Panc1 (cell line): ENCODE results near the gene VMAC. TPM values are rescaled to one million over a fixed set of nuclear protein-coding genes. Genes with fewer than 3 reads are reported as not detected.

Source experiments
- ATAC-seq: fragments of 200-7000 bp; cut with Tn5 transposase; 2 replicates; pipeline ENCODE4 v1.9.1; 2020; ENCODE audit warnings: mild to moderate bottlenecking, moderate library complexity
- BruUV-seq: library from RNA; stranded (reverse); fragments of 400-500 nt; replicated peaks from 2 replicates; lab custom pipeline; 2021; lab: Mats Ljungman, UMichigan
- CTCF ChIA-PET: fragments of 300-600 bp; sonication (Branson Sonifier 250); formaldehyde crosslinking; loops from one replicate; lab custom pipeline; 2022; ENCODE audit warnings: antibody characterized with exemption; lab: Charles Lee
- POLR2A ChIA-PET: fragments of 300-600 bp; sonication (Branson Sonifier 250); formaldehyde crosslinking; loops from one replicate; lab custom pipeline; 2022; ENCODE audit warnings: antibody characterized with exemption; lab: Charles Lee
- DNase-seq: peaks from one replicate; pipeline ENCODE4 v3.0.0-alpha.2; 2010; ENCODE audit warnings: low read depth, low spot score
- H3K27ac ChIP-seq: 2 replicates; pipeline ENCODE4 v1.5.1; 2011; ENCODE audit warnings: mild to moderate bottlenecking, low read length, inconsistent platforms
- H3K27me3 ChIP-seq: fragments of 200-500 bp; sonication (Bioruptor generic); 2 replicates; pipeline ENCODE4 v1.6.0; 2014; ENCODE audit warnings: low read length, inconsistent platforms; ENCODE audit not compliant: control insufficient read depth, insufficient read depth
- H3K36me3 ChIP-seq: fragments of 200-500 bp; sonication (Bioruptor generic); 2 replicates; pipeline ENCODE4 v1.5.1; 2014; ENCODE audit warnings: inconsistent platforms, mild to moderate bottlenecking, low read length, moderate library complexity; ENCODE audit not compliant: control insufficient read depth, insufficient read depth
- H3K4me1 ChIP-seq: 2 replicates; pipeline ENCODE4 v1.5.1; 2011; ENCODE audit warnings: inconsistent platforms, mild to moderate bottlenecking, low read length, moderate library complexity; ENCODE audit not compliant: control insufficient read depth, insufficient read depth
- H3K4me3 ChIP-seq, 2 experiments: 2 replicates each; pipeline ENCODE4 v1.5.1; 2011 to 2012; ENCODE audit warnings: low read depth in 2 of 2, low read length in 2 of 2, mild to moderate bottlenecking in 2 of 2, inconsistent platforms in 1 of 2, moderate library complexity in 1 of 2
- H3K9me3 ChIP-seq: fragments of 200-500 bp; sonication (Bioruptor generic); 2 replicates; pipeline ENCODE4 v1.5.1; 2014; ENCODE audit warnings: low read depth, mild to moderate bottlenecking, inconsistent platforms, low read length, moderate library complexity; ENCODE audit not compliant: control insufficient read depth, insufficient read depth
- POLR2AphosphoS5 ChIP-seq: IDR thresholded peaks from 2 replicates; pipeline ENCODE4 v1.6.1; 2012; ENCODE audit warnings: mild to moderate bottlenecking, low read depth, low read length, moderate library complexity
- SIN3A ChIP-seq: IDR thresholded peaks from 2 replicates; pipeline ENCODE4 v1.6.1; 2012; ENCODE audit warnings: low read depth, mild to moderate bottlenecking, low read length, moderate library complexity, borderline replicate concordance; ENCODE audit not compliant: insufficient read depth
- TCF7L2 ChIP-seq: IDR thresholded peaks from 2 replicates; pipeline ENCODE4 v1.6.1; 2011; ENCODE audit warnings: mild to moderate bottlenecking, low read depth, low read length, inconsistent platforms
- in situ Hi-C: cut with HindIII; loops from 2 replicates; pipeline ENCODE4 v1.10.0; 2016; ENCODE audit warnings: low sequenced_read_pairs, low pct_unique_long_range_greater_than_20kb
- intact Hi-C: fragments of 100-400 bp; cut with micrococcal nuclease; formaldehyde crosslinking; loops from one replicate; pipeline ENCODE4 v1.10.0; 2022; ENCODE audit not compliant: unreplicated experiment
- total RNA-seq: library from RNA; stranded (reverse); gene quantifications from one replicate; pipeline ENCODE4 v1.2.1, GENCODE V29; 2021; ENCODE audit not compliant: unreplicated experiment
- TF ChIP-seq, protein P1 (sequence below), 2 experiments: IDR thresholded peaks; 2 replicates each; pipeline ENCODE4 v1.6.1; 2011 to 2012; ENCODE audit warnings: low read depth in 2 of 2, control low read depth in 1 of 2, low read length in 1 of 2, mild to moderate bottlenecking in 1 of 2, moderate library complexity in 1 of 2; ENCODE audit not compliant: insufficient read depth in 1 of 2
- TF ChIP-seq, protein P2 (sequence below): fragments of 450-650 bp; IDR thresholded peaks from 2 replicates; pipeline ENCODE4 v1.5.1; 2017; ENCODE audit warnings: mild to moderate bottlenecking

Gene VMAC
- total RNA-seq, 1 experiment from 2014 or later: 5.2 TPM

DNA sequence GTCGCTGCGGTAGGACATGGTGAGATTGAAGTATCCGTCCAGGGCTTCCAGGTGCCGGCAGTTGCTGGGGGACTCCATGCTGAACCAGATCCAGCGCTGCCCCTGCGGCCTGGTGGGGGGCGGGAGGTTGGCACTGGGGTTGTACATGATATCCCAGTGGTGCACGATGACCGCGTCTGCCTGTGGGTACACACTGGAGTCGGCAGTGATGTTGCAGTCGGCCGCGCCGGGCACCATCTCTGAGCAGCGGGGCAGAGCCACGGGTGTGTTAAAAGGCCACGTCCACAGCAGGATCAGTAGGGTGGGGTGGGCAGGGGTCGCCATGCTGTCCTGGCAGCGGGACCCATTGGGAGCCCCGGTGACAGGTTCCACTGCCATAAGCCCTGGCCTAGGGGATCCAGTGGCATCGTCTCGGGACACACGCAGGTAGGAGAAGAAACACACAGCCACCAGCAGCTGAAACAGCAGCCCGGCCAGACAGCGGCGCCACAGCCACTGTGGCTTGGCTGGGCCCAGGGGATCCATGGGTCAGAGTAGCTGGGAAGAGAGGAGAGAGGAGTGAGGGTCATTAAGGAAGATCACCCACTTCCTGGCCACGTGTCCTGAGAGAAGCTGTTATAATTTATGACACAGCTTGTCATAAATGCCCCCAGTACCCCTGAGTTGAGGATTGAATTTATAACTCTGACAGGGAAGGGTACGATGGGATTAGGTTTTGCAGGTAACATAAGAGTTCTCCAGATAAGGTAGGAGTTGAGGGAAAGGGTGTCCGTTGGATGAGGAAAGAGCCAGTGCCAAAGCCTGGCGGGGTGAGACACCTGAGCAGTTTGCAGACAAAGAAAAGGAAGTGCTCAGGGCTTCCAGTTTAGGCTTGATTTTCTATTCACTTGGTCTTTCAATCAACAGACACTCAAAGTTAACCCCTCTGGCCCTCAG lies 37.2 kb upstream of the VMAC start:
- Histone ChIP-seq H3K27ac (no peak overlapping the region), H3K4me1 (no peaks in the 10 kb centered on the region), H3K27me3 (no peaks in the 10 kb centered on the region), H3K36me3 (no peaks in the 10 kb centered on the region), H3K4me3 (no peak overlapping the region), H3K9me3 (no peaks in the 10 kb centered on the region)
- CTCF ChIA-PET: no interaction called here
- BruUV-seq: no TSS peak
- intact Hi-C loops: no loop called here
- TF ChIP-seq, protein P1, sequence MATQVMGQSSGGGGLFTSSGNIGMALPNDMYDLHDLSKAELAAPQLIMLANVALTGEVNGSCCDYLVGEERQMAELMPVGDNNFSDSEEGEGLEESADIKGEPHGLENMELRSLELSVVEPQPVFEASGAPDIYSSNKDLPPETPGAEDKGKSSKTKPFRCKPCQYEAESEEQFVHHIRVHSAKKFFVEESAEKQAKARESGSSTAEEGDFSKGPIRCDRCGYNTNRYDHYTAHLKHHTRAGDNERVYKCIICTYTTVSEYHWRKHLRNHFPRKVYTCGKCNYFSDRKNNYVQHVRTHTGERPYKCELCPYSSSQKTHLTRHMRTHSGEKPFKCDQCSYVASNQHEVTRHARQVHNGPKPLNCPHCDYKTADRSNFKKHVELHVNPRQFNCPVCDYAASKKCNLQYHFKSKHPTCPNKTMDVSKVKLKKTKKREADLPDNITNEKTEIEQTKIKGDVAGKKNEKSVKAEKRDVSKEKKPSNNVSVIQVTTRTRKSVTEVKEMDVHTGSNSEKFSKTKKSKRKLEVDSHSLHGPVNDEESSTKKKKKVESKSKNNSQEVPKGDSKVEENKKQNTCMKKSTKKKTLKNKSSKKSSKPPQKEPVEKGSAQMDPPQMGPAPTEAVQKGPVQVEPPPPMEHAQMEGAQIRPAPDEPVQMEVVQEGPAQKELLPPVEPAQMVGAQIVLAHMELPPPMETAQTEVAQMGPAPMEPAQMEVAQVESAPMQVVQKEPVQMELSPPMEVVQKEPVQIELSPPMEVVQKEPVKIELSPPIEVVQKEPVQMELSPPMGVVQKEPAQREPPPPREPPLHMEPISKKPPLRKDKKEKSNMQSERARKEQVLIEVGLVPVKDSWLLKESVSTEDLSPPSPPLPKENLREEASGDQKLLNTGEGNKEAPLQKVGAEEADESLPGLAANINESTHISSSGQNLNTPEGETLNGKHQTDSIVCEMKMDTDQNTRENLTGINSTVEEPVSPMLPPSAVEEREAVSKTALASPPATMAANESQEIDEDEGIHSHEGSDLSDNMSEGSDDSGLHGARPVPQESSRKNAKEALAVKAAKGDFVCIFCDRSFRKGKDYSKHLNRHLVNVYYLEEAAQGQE (IDR thresholded peaks at IDR 0.05; ENCODE audit: insufficient read depth in 1 of 2, low read depth in 2 of 2, low read length in 1 of 2): no peak
- TF ChIP-seq POLR2AphosphoS5 (no peak), TCF7L2 (no peak), SIN3A (no peak)
- TF ChIP-seq, protein P2, sequence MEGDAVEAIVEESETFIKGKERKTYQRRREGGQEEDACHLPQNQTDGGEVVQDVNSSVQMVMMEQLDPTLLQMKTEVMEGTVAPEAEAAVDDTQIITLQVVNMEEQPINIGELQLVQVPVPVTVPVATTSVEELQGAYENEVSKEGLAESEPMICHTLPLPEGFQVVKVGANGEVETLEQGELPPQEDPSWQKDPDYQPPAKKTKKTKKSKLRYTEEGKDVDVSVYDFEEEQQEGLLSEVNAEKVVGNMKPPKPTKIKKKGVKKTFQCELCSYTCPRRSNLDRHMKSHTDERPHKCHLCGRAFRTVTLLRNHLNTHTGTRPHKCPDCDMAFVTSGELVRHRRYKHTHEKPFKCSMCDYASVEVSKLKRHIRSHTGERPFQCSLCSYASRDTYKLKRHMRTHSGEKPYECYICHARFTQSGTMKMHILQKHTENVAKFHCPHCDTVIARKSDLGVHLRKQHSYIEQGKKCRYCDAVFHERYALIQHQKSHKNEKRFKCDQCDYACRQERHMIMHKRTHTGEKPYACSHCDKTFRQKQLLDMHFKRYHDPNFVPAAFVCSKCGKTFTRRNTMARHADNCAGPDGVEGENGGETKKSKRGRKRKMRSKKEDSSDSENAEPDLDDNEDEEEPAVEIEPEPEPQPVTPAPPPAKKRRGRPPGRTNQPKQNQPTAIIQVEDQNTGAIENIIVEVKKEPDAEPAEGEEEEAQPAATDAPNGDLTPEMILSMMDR: no peak
- no peak for DNase-seq
- POLR2A ChIA-PET: no interaction called here
- in situ Hi-C loops: no loop called here
- peak; percentile 11; the same call in 1 of the 2 replicates for ATAC-seq

DNA sequence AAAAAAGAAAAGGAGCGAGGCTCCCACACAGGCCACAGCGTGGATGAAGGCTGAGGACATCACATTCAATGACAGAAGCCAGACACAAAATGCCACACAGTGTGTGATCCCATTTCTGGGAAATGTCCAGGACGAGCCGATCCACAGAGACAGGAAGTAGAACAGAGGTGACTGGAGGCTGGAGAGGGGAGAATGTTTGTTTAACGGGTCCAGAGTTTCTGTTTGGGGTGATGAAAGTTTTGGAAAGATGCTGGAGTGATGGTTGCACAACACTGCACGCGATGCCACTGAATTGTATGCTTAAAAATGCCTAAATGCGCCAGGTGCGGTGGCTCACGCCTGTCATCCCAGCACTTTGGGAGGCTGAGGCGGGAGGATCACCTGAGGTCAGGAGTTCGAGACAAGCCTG lies 33.7 kb upstream of the VMAC start:
- TF ChIP-seq, protein P1 (IDR thresholded peaks at IDR 0.05; ENCODE audit: insufficient read depth in 1 of 2, low read depth in 2 of 2, low read length in 1 of 2): no peak
- TF ChIP-seq POLR2AphosphoS5: no peak
- TF ChIP-seq TCF7L2: no peak
- TF ChIP-seq, protein P2: no peak
- TF ChIP-seq SIN3A: no peak
- CTCF ChIA-PET: no interaction called here

More for the DNA sequence above, 33.7 kb upstream of the VMAC start:
- DNase-seq: no peak
- intact Hi-C loops (no loop called here), in situ Hi-C loops (no loop called here)
- Histone ChIP-seq H3K36me3 (no peaks in the 10 kb centered on the region), H3K9me3 (no peaks in the 10 kb centered on the region), H3K27me3 (no peaks in the 10 kb centered on the region), H3K4me3 (no peak overlapping the region), H3K4me1 (no peaks in the 10 kb centered on the region), H3K27ac (no peak overlapping the region)
- BruUV-seq: no TSS peak
- ATAC-seq: no peak
- POLR2A ChIA-PET: no interaction called here
